IMR-90 (cell line): ENCODE data around the gene ZBTB48. TPM values are rescaled to one million over a fixed set of nuclear protein-coding genes. Genes with fewer than 3 reads are reported as not detected.

Experiments
- ATAC-seq: fragments of 200-7000 bp; cut with Tn5 transposase; 2 replicates; pipeline ENCODE4 v1.9.1; 2020; ENCODE audit warnings: low read depth, mild to moderate bottlenecking, moderate library complexity
- BruUV-seq: library from RNA; stranded (reverse); fragments of 400-500 nt; replicated peaks from 2 replicates; lab custom pipeline; 2021; lab: Mats Ljungman, UMichigan
- CTCF ChIA-PET: fragments of 300-600 bp; formaldehyde crosslinking; extraction: SDS; loops from one replicate; lab custom pipeline; 2021; ENCODE audit warnings: antibody characterized with exemption; lab: Yijun Ruan, JAX
- POLR2A ChIA-PET: fragments of 300-600 bp; sonication (Branson Sonifier 250); formaldehyde crosslinking; loops from one replicate; lab custom pipeline; 2022; ENCODE audit warnings: antibody characterized with exemption; ENCODE audit not compliant: unreplicated experiment; lab: Charles Lee
- DNase-seq: peaks from one replicate; pipeline ENCODE4 v3.0.0; 2013
- H2AFZ ChIP-seq: replicated peaks from 2 replicates; pipeline ENCODE3; 2013; ENCODE audit warnings: low read length, mild to moderate bottlenecking; ENCODE audit not compliant: poor library complexity
- H2AK5ac ChIP-seq: 2 replicates; pipeline ENCODE4 v1.6.1; 2013; ENCODE audit warnings: low read depth, low read length, inconsistent platforms
- H2AK9ac ChIP-seq: replicated peaks from 2 replicates; pipeline ENCODE3; 2013; ENCODE audit warnings: mild to moderate bottlenecking, low read depth, low read length, moderate library complexity; ENCODE audit not compliant: poor library complexity
- H2BK120ac ChIP-seq: 2 replicates; pipeline ENCODE4 v1.6.1; 2013; ENCODE audit warnings: low read depth, low read length, inconsistent platforms
- H2BK15ac ChIP-seq: 3 replicates; pipeline ENCODE4 v1.6.1; 2013; ENCODE audit warnings: low read depth, low read length, inconsistent platforms
- H2BK20ac ChIP-seq: 2 replicates; pipeline ENCODE4 v1.6.1; 2013; ENCODE audit warnings: low read depth, mild to moderate bottlenecking, inconsistent platforms, low read length, moderate library complexity
- H2BK5ac ChIP-seq: 2 replicates; pipeline ENCODE4 v1.6.1; 2013; ENCODE audit warnings: mild to moderate bottlenecking, low read depth, low read length, inconsistent platforms; ENCODE audit not compliant: poor library complexity, severe bottlenecking
- H3K14ac ChIP-seq: replicated peaks from 2 replicates; pipeline ENCODE4 v1.6.1; 2013; ENCODE audit warnings: low read depth, low read length, inconsistent platforms
- H3K18ac ChIP-seq: 2 replicates; pipeline ENCODE4 v1.6.1; 2013; ENCODE audit warnings: low read depth, low read length, control low read depth
- H3K23ac ChIP-seq: 2 replicates; pipeline ENCODE4 v1.6.1; 2013; ENCODE audit warnings: low read depth, low read length, inconsistent platforms
- H3K27ac ChIP-seq: 2 replicates; pipeline ENCODE4 v1.5.1; 2013; ENCODE audit warnings: mild to moderate bottlenecking, control low read depth, low read length; ENCODE audit not compliant: insufficient read depth
- H3K27me3 ChIP-seq: 2 replicates; pipeline ENCODE4 v1.6.1; 2013; ENCODE audit warnings: low read length; ENCODE audit not compliant: control insufficient read depth, insufficient read depth
- H3K36me3 ChIP-seq: 2 replicates; pipeline ENCODE4 v1.6.1; 2013; ENCODE audit warnings: low read length, mixed read lengths; ENCODE audit not compliant: control insufficient read depth, insufficient read depth
- H3K4ac ChIP-seq: 2 replicates; pipeline ENCODE4 v1.6.1; 2013; ENCODE audit warnings: low read depth, low read length, inconsistent platforms
- H3K4me1 ChIP-seq: 2 replicates; pipeline ENCODE4 v1.6.1; 2013; ENCODE audit warnings: low read length, mixed read lengths; ENCODE audit not compliant: control insufficient read depth, insufficient read depth
- H3K4me2 ChIP-seq: 2 replicates; pipeline ENCODE4 v1.6.1; 2013; ENCODE audit warnings: low read depth, mild to moderate bottlenecking, control low read depth, low read length, moderate library complexity
- H3K4me3 ChIP-seq: 2 replicates; pipeline ENCODE4 v1.5.1; 2013; ENCODE audit warnings: low read depth, mild to moderate bottlenecking, control low read depth, low read length, moderate library complexity; ENCODE audit not compliant: insufficient read depth
- H3K56ac ChIP-seq: 2 replicates; pipeline ENCODE4 v1.6.1; 2013; ENCODE audit warnings: low read length, inconsistent platforms; ENCODE audit not compliant: insufficient read depth; ENCODE audit errors: extremely low read depth
- H3K79me1 ChIP-seq, 2 experiments: 2 replicates each; pipeline ENCODE4 v1.6.1; 2013; ENCODE audit warnings: low read length in 2 of 2, inconsistent platforms in 1 of 2, low read depth in 1 of 2
- H3K9ac ChIP-seq: 2 replicates; pipeline ENCODE4 v1.6.1; 2013; ENCODE audit warnings: low read depth, low read length, control low read depth
- H3K9me1 ChIP-seq: 2 replicates; pipeline ENCODE4 v1.6.1; 2013; ENCODE audit warnings: low read length, inconsistent platforms; ENCODE audit not compliant: insufficient read depth
- H3K9me3 ChIP-seq: 2 replicates; pipeline ENCODE4 v1.6.1; 2013; ENCODE audit warnings: low read length; ENCODE audit not compliant: control insufficient read depth, insufficient read depth
- H4K20me1 ChIP-seq: 2 replicates; pipeline ENCODE4 v1.6.1; 2013; ENCODE audit warnings: low read length, inconsistent platforms; ENCODE audit not compliant: insufficient read depth
- H4K5ac ChIP-seq: 2 replicates; pipeline ENCODE4 v1.6.1; 2013; ENCODE audit warnings: mild to moderate bottlenecking, low read depth, low read length, control low read depth
- H4K8ac ChIP-seq, 2 experiments: 2 replicates each; pipeline ENCODE4 v1.6.1; 2013; ENCODE audit warnings: low read depth in 2 of 2, low read length in 2 of 2, control low read depth in 1 of 2, inconsistent platforms in 1 of 2
- H4K91ac ChIP-seq: 2 replicates; pipeline ENCODE4 v1.6.1; 2013; ENCODE audit warnings: low read depth, low read length, inconsistent platforms; ENCODE audit not compliant: insufficient read depth
- CEBPB ChIP-seq: IDR thresholded peaks from 2 replicates; pipeline ENCODE4 v1.6.1; 2012; ENCODE audit warnings: low read depth, low read length, improper control_type of control experiment
- WGBS, 2 experiments: methylation state at CpG; one replicate each; pipeline versions ENCODE4 v1.1.5 to v1.1.7; 2013; ENCODE audit warnings: missing lambda C conversion rate in 2 of 2; ENCODE audit not compliant: insufficient read length in 1 of 2; ENCODE audit errors: extremely low coverage in 2 of 2; 5-methylcytosine and 5-hydroxymethylcytosine counted together
- dilution Hi-C: fragments of 300-500 bp; cut with HindIII; formaldehyde crosslinking; loops from one replicate; pipeline ENCODE4 v1.14.3; 2018; ENCODE audit warnings: low sequenced_read_pairs; ENCODE audit not compliant: unreplicated experiment
- in situ Hi-C: fragments of 300-500 bp; cut with MboI; formaldehyde crosslinking; loops from 3 replicates; pipeline ENCODE4 v1.14.3; 2019; ENCODE audit warnings: low sequenced_read_pairs, inconsistent platforms, mixed read lengths
- intact Hi-C: fragments of 100-400 bp; cut with micrococcal nuclease; formaldehyde crosslinking; loops from 2 replicates; pipeline ENCODE4 v1.10.0; 2022
- polyA plus RNA-seq, 3 experiments: library from polyadenylated mRNA; depleted of rRNA; stranded (reverse); fragments of >200 nt; gene quantifications; 2 replicates each; pipeline ENCODE4 v1.2.3, GENCODE V29; 2012; ENCODE audit warnings: low replicate concordance in 1 of 3
- total RNA-seq: library from RNA; depleted of rRNA; stranded (reverse); fragments of >200 nt; gene quantifications from 2 replicates; pipeline ENCODE4 v1.2.3, GENCODE V29; 2012

Gene ZBTB48
- total and polyA plus RNA-seq, 2 of the 4 experiments (the other 2 are of a cell fraction), result 9.3 to 17.5 TPM

DNA sequence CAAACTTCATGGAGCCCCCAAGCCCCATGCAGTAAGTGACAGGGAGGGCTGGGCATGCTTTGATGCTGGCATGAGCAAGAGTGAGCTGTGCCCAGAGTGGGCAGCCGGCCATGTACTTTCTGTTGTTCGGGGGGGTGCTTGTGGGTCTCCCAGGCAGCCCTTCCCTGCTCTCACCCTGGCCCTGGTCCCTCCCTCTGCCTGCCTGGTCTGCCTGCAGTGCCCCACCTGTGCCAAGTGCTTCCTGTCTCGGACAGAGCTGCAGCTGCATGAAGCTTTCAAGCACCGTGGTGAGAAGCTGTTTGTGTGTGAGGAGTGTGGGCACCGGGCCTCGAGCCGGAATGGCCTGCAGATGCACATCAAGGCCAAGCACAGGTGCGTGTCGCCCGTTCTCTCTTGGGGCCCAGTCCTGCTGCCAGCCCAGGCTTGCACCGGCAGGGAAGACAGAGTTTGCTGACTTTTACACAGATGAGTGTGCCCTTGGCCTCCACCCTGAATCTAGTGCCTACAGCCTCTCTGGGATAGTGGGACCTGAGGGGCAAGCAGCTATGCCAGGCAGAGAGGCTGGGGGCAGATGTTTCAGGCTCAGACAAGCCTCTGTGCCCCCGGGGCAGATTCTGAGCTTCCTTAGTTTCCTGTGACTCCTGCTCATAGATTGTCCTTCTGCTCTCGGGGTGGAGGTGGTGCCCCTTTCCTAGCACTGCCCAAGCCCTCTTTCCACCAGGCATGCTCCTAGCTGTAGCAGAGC is 7.6 kb downstream of the ZBTB48 start:
- Histone ChIP-seq H4K20me1 (peaks cover 50% of the 10 kb centered on the region), H3K18ac (no peak overlapping the region), H3K4me3 (no peak overlapping the region), H2AFZ (peak overlapping the region; percentile 7), H3K4me1 (no peaks in the 10 kb centered on the region), H2BK5ac (no peak overlapping the region), H3K14ac (no peak overlapping the region), H2BK120ac (no peak overlapping the region), H2AK5ac (no peak overlapping the region), H3K27me3 (no peaks in the 10 kb centered on the region), H3K4ac (no peak overlapping the region), H3K56ac (no peak overlapping the region), H3K4me2 (no peak overlapping the region), H3K9me1 (peaks cover 4% of the 10 kb centered on the region; the same call in 1 of the 2 replicates), H3K23ac (no peak overlapping the region), H3K9ac (no peak overlapping the region), H2AK9ac (peak overlapping the region; percentile 7), H4K5ac (no peak overlapping the region), H3K79me1 (peaks cover 7 to 53% of the 10 kb centered on the region in 2 experiments), H3K36me3 (peaks cover 49% of the 10 kb centered on the region), H2BK15ac (no peak overlapping the region), H4K91ac (no peak overlapping the region), H2BK20ac (no peak overlapping the region), H3K9me3 (no peaks in the 10 kb centered on the region), H4K8ac (no peak overlapping the region), H3K27ac (no peak overlapping the region)
- TF ChIP-seq CEBPB, result no peak
- DNase-seq, result no peak
- ChIA-PET CTCF (interaction anchor here (0.6 kb wide), 1 partner anchor 71 kb away, joined by 5 read pairs; no protein-coding TSS in a partner anchor), POLR2A (no interaction called here)
- WGBS, 2 experiments, result 84% methylated on average over 6 of the region's 13 CpGs; no CpG with 5 or more reads in 1 of the 2 experiments
- BruUV-seq, result no TSS peak
- dilution Hi-C loops (no loop called here), intact Hi-C loops (no loop called here), in situ Hi-C loops (no loop called here)
- ATAC-seq, result no peak
